M059J (cell line): ENCODE data around the gene CHST5. TPM values are rescaled to one million over a fixed set of nuclear protein-coding genes. Genes with fewer than 3 reads are reported as not detected.

ENCODE experiments used
- DNase-seq: peaks from one replicate; pipeline ENCODE4 v3.0.0-alpha.2; 2012; ENCODE audit warnings: low read depth
- total RNA-seq: library from RNA; depleted of rRNA; stranded (reverse); fragments of >200 nt; shearing (Covaris generic); gene quantifications from 2 replicates; pipeline ENCODE4 v1.2.3, GENCODE V29; 2014

CHST5 gene
- total RNA-seq, 1 experiment from 2014 or later, result not detected

- no peak for DNase-seq
Measured at GRCh38 chr16:75506107-75506506, 29.8 kb downstream of the CHST5 start.

- DNase-seq, result no peak
Measured at GRCh38 chr16:75503801-75504200, 32.1 kb downstream of the CHST5 start.

GRCh38 chr16:75502916-75503605, 32.8 kb downstream of the CHST5 start:
- peak; percentile 69 for DNase-seq

GRCh38 chr16:75501820-75502219, 34.1 kb downstream of the CHST5 start:
- peak; percentile 73 for DNase-seq

- DNase-seq, result no peak
Measured at GRCh38 chr16:75501359-75501758, 34.5 kb downstream of the CHST5 start.

- DNase-seq, result peak; percentile 57
Measured at GRCh38 chr16:75498605-75499322, 37.1 kb downstream of the CHST5 start.

- peak; percentile 51 for DNase-seq
Measured at GRCh38 chr16:75497558-75497957, 38.4 kb downstream of the CHST5 start.

- DNase-seq, result peak; percentile 49
Measured at GRCh38 chr16:75495076-75495674, 40.7 kb downstream of the CHST5 start, which contains the start of gene CHST6. TSS of gene CHST6 (minus strand) at chr16:75495441. CDS start at chr16:75479828, 15,613 bp downstream.

GRCh38 chr16:75494661-75495075, 41.2 kb downstream of the CHST5 start:
- no peak for DNase-seq

GRCh38 chr16:75494184-75494583, 41.7 kb downstream of the CHST5 start:
- DNase-seq, result no peak

- peak; percentile 81 for DNase-seq
Measured at GRCh38 chr16:75491876-75492275, 44.0 kb downstream of the CHST5 start.

GRCh38 chr16:75488322-75488721, 47.6 kb downstream of the CHST5 start:
- DNase-seq, result no peak

- DNase-seq, result peak; percentile 29
Measured at GRCh38 chr16:75486676-75487313, 49.1 kb downstream of the CHST5 start.

GRCh38 chr16:75486014-75486675, 49.8 kb downstream of the CHST5 start:
- DNase-seq, result no peak

- no peak for DNase-seq
Measured at GRCh38 chr16:75485230-75486013, 50.5 kb downstream of the CHST5 start.

- peak; percentile 92 for DNase-seq
Measured at GRCh38 chr16:75483222-75483621, 52.7 kb downstream of the CHST5 start.

- peak; percentile 28 for DNase-seq
Measured at GRCh38 chr16:75482434-75483205, 53.3 kb downstream of the CHST5 start.

GRCh38 chr16:75481475-75481874, 54.4 kb downstream of the CHST5 start:
- DNase-seq, result peak; percentile 42

GRCh38 chr16:75479421-75479990, 56.4 kb downstream of the CHST5 start:
- DNase-seq, result no peak
